GM12878 (cell line): ENCODE measurements around the gene AP3M1. TPM values are rescaled to one million over a fixed set of nuclear protein-coding genes. Genes with fewer than 3 reads are reported as not detected.

Source experiments
- ATAC-seq: fragments of 200-7000 bp; cut with Tn5 transposase; 3 replicates; pipeline ENCODE4 v1.9.1; 2020; ENCODE audit warnings: mild to moderate bottlenecking, moderate library complexity
- BruUV-seq: library from RNA; stranded (reverse); fragments of 400-500 nt; replicated peaks from 2 replicates; lab custom pipeline; 2021; lab: Mats Ljungman, UMichigan
- CTCF ChIA-PET: fragments of 300-600 bp; sonication (Branson Sonifier 250); formaldehyde crosslinking; extraction: SDS; loops from one replicate; lab custom pipeline; 2021; ENCODE audit warnings: inconsistent platforms; lab: Yijun Ruan, JAX
- POLR2A ChIA-PET: fragments of 350-600 bp; formaldehyde crosslinking; extraction: SDS; loops from one replicate; lab custom pipeline; 2021; ENCODE audit warnings: inconsistent platforms; lab: Charles Lee
- RAD21 ChIA-PET: fragments of 300-600 bp; sonication (Branson Sonifier 250); formaldehyde crosslinking; loops from one replicate; lab custom pipeline; 2023; ENCODE audit warnings: antibody characterized with exemption; ENCODE audit not compliant: unreplicated experiment; lab: Charles Lee
- SMC1A ChIA-PET: fragments of 300-600 bp; sonication (Branson Sonifier 250); formaldehyde crosslinking; loops from one replicate; lab custom pipeline; 2023; ENCODE audit not compliant: unreplicated experiment, uncharacterized antibody; lab: Charles Lee
- DNase-seq: peaks from one replicate; pipeline ENCODE4 v3.0.0-alpha.2; 2011; ENCODE audit warnings: low read depth, low spot score
- FAIRE-seq: peaks from 3 replicates; lab custom pipeline; 2011; peaks lifted over from hg19 to GRCh38; lab: Jason Lieb, UNC
- H2AFZ ChIP-seq: 2 replicates; pipeline ENCODE4 v1.6.0; 2011; ENCODE audit warnings: low read depth, low read length, control low read depth; ENCODE audit not compliant: control insufficient read depth
- H3K27ac ChIP-seq: 2 replicates; pipeline ENCODE4 v1.5.1; 2011; ENCODE audit warnings: control low read depth; ENCODE audit not compliant: control insufficient read depth, insufficient read depth
- H3K27me3 ChIP-seq, 2 experiments: replicated peaks in 1 of 2; 2 replicates each; pipeline versions ENCODE4 v1.6.0 to v1.6.1; 2011; ENCODE audit warnings: low read length in 1 of 2; ENCODE audit not compliant: control insufficient read depth in 2 of 2, insufficient read depth in 2 of 2
- H3K36me3 ChIP-seq, 2 experiments: 2 replicates each; pipeline ENCODE4 v1.5.1; 2011; ENCODE audit warnings: low read length in 1 of 2; ENCODE audit not compliant: control insufficient read depth in 2 of 2, insufficient read depth in 2 of 2
- H3K4me1 ChIP-seq: 2 replicates; pipeline ENCODE4 v1.6.1; 2011; ENCODE audit warnings: mild to moderate bottlenecking, low read length, moderate library complexity, mixed read lengths; ENCODE audit not compliant: control insufficient read depth, insufficient read depth
- H3K4me2 ChIP-seq: 2 replicates; pipeline ENCODE4 v1.6.0; 2011; ENCODE audit warnings: control low read depth; ENCODE audit not compliant: control insufficient read depth, insufficient read depth
- H3K4me3 ChIP-seq: fragments of 200-600 bp; sonication (generic); 2 replicates; pipeline ENCODE4 v1.5.1; 2016
- H3K79me2 ChIP-seq: 2 replicates; pipeline ENCODE4 v1.6.0; 2011; ENCODE audit warnings: low read length; ENCODE audit not compliant: control insufficient read depth, insufficient read depth
- H3K9ac ChIP-seq: 2 replicates; pipeline ENCODE4 v1.8.0; 2011; ENCODE audit warnings: low read length, control low read depth, mixed read lengths; ENCODE audit not compliant: control insufficient read depth, insufficient read depth
- H3K9me3 ChIP-seq: replicated peaks from 3 replicates; pipeline ENCODE4 v1.5.1; 2011; ENCODE audit warnings: mild to moderate bottlenecking, low read length; ENCODE audit not compliant: control insufficient read depth, insufficient read depth
- H4K20me1 ChIP-seq: 2 replicates; pipeline ENCODE4 v1.6.0; 2011; ENCODE audit not compliant: control insufficient read depth, insufficient read depth
- ATF7 ChIP-seq: fragments of 450-650 bp; IDR thresholded peaks from 2 replicates; pipeline ENCODE4 v1.6.1; 2016; ENCODE audit warnings: low read depth, mild to moderate bottlenecking
- BRCA1 ChIP-seq: IDR thresholded peaks from 2 replicates; pipeline ENCODE4 v1.6.1; 2011; ENCODE audit warnings: low read depth, low read length, improper control_type of control experiment
- CHD1 ChIP-seq: IDR thresholded peaks from 2 replicates; pipeline ENCODE4 v1.6.1; 2012; ENCODE audit warnings: low read depth, low read length, improper control_type of control experiment
- CTCF ChIP-seq, 3 experiments: IDR thresholded peaks in 2 of 3; conservative IDR thresholded peaks in 1 of 3; 2 replicates each; pipeline ENCODE4 v1.5.1; 2011; ENCODE audit warnings: low read depth in 3 of 3, low read length in 3 of 3, mild to moderate bottlenecking in 3 of 3, control low read depth in 2 of 3, moderate library complexity in 2 of 3, inconsistent platforms in 1 of 3, mixed read lengths in 1 of 3; ENCODE audit not compliant: control insufficient read depth in 2 of 3, insufficient read depth in 1 of 3; ENCODE audit errors: extremely low read depth in 1 of 3
- E2F8 ChIP-seq: fragments of 450-650 bp; IDR thresholded peaks from 2 replicates; pipeline ENCODE4 v1.6.1; 2018; ENCODE audit warnings: mild to moderate bottlenecking, low read depth, moderate library complexity; ENCODE audit not compliant: partially characterized antibody
- FOXK2 ChIP-seq: fragments of 450-650 bp; IDR thresholded peaks from 2 replicates; pipeline ENCODE4 v1.6.1; 2017; ENCODE audit warnings: mild to moderate bottlenecking, moderate library complexity
- RAD51 ChIP-seq: fragments of 450-650 bp; IDR thresholded peaks from 2 replicates; pipeline ENCODE4 v1.6.1; 2016; ENCODE audit warnings: moderate library complexity, mild to moderate bottlenecking, inconsistent platforms
- STAT1 ChIP-seq: fragments of 450-650 bp; conservative IDR thresholded peaks from 2 replicates; pipeline ENCODE4 v1.6.1; 2014; ENCODE audit warnings: antibody characterized with exemption, mild to moderate bottlenecking
- STAT3 ChIP-seq: IDR thresholded peaks from 2 replicates; pipeline ENCODE4 v1.6.1; 2011; ENCODE audit warnings: low read depth, low read length, improper control_type of control experiment
- TARDBP ChIP-seq: IDR thresholded peaks from 2 replicates; pipeline ENCODE4 v1.6.1; 2016; ENCODE audit warnings: borderline replicate concordance
- TBL1XR1 ChIP-seq: IDR thresholded peaks from 2 replicates; pipeline ENCODE4 v1.6.1; 2012; ENCODE audit warnings: low read depth, low read length, improper control_type of control experiment
- WGBS: methylation state at CpG from one replicate; pipeline ENCODE4 v1.1.6; 2016; ENCODE audit warnings: low lambda C conversion rate; ENCODE audit not compliant: insufficient replicate concordance, insufficient coverage; ENCODE audit errors: missing lambda C conversion rate; 5-methylcytosine and 5-hydroxymethylcytosine counted together
- in situ Hi-C: fragments of 300-500 bp; cut with MboI; formaldehyde crosslinking; loops from 9 replicates; pipeline ENCODE4 v1.14.3; 2018; ENCODE audit warnings: mixed read lengths
- intact Hi-C: fragments of 100-400 bp; cut with micrococcal nuclease; formaldehyde crosslinking; loops from one replicate; pipeline ENCODE4 v1.14.2; 2022; ENCODE audit not compliant: unreplicated experiment
- polyA plus RNA-seq, 11 experiments: library from polyadenylated mRNA; depleted of rRNA in 4 of 11; unstranded in 6 of 11; stranded (reverse) in 5 of 11; fragments of >200 nt; fragmentation: Nextera tagmentation in 4 of 11; fragmentation: Illumina TruSeq in 1 of 11; extraction: Ambion mirVana in 4 of 11; extraction: Trizol in 1 of 11; gene quantifications; 1 replicate in 1 of 11; 2 replicates in 10 of 11; pipeline versions ENCODE4 v1.2.1 to v1.2.3, GENCODE V29; 2011 to 2016; ENCODE audit warnings: inconsistent platforms in 2 of 11, missing spikeins in 2 of 11, low read depth in 1 of 11
- total RNA-seq, 4 experiments: library from RNA; depleted of rRNA in 3 of 4; stranded (reverse); fragments of >200 nt in 3 of 4; fragmentation: Illumina TruSeq in 1 of 4; extraction: Trizol in 1 of 4; gene quantifications; 2 replicates each; pipeline versions ENCODE4 v1.2.1 to v1.2.3, GENCODE V29; 2013 to 2021
- TF ChIP-seq, protein P1 (sequence below): fragments of 450-650 bp; IDR thresholded peaks from 2 replicates; pipeline ENCODE4 v1.6.1; 2017; ENCODE audit warnings: mild to moderate bottlenecking, low read depth, inconsistent platforms; ENCODE audit not compliant: poor library complexity, severe bottlenecking

Gene AP3M1
- total and polyA plus RNA-seq, 10 of the 15 experiments (the other 5 are each of a cell fraction or from before 2014, with no cell fraction given) = 22.1 to 83.4 (median 47.7) TPM

- POLR2A ChIA-PET = no interaction called here
- CTCF ChIA-PET = no interaction called here
- FAIRE-seq (no peak), DNase-seq (no peak), ATAC-seq (no peak)
- RAD21 ChIA-PET = no interaction called here
- H3K4me1 ChIP-seq = no peaks in the 10 kb centered on the region
- peaks cover 0 to 15% of the 10 kb centered on the region in 2 experiments for H3K36me3 ChIP-seq
- H3K27ac ChIP-seq = no peak overlapping the region
- no peak overlapping the region for H3K4me3 ChIP-seq
- intact Hi-C loops (no loop called here), in situ Hi-C loops (no loop called here)
- 99% methylated on average over 18 of the region's 18 CpGs for WGBS
- no peak overlapping the region for H3K4me2 ChIP-seq
- SMC1A ChIA-PET = interaction anchor here (0.8 kb wide), 1 partner anchor 50 kb away, joined by 3 read pairs; no protein-coding TSS in a partner anchor
- BruUV-seq = no TSS peak
- peaks cover 16% of the 10 kb centered on the region for H3K79me2 ChIP-seq
- TF ChIP-seq, protein P1, sequence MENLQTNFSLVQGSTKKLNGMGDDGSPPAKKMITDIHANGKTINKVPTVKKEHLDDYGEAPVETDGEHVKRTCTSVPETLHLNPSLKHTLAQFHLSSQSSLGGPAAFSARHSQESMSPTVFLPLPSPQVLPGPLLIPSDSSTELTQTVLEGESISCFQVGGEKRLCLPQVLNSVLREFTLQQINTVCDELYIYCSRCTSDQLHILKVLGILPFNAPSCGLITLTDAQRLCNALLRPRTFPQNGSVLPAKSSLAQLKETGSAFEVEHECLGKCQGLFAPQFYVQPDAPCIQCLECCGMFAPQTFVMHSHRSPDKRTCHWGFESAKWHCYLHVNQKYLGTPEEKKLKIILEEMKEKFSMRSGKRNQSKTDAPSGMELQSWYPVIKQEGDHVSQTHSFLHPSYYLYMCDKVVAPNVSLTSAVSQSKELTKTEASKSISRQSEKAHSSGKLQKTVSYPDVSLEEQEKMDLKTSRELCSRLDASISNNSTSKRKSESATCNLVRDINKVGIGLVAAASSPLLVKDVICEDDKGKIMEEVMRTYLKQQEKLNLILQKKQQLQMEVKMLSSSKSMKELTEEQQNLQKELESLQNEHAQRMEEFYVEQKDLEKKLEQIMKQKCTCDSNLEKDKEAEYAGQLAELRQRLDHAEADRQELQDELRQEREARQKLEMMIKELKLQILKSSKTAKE = no peak
- no peak for TF ChIP-seq CTCF (IDR thresholded peaks at IDR 0.05 in 2 of 3, conservative IDR thresholded peaks at IDR 0.05 in 1 of 3; ENCODE audit: control insufficient read depth in 2 of 3, extremely low read depth in 1 of 3, insufficient read depth in 1 of 3, low read depth in 3 of 3, low read length in 3 of 3)
- TF ChIP-seq RAD51 = no peak
- no peak for TF ChIP-seq BRCA1
- TF ChIP-seq TBL1XR1 = no peak
- TF ChIP-seq ATF7 = no peak
- TF ChIP-seq TARDBP = no peak
- no peak for TF ChIP-seq STAT1
- TF ChIP-seq CHD1 = no peak
- no peak for TF ChIP-seq FOXK2
- TF ChIP-seq STAT3 = no peak
- TF ChIP-seq E2F8 = no peak
- no peak overlapping the region for H2AFZ ChIP-seq
- H3K9me3 ChIP-seq = no peaks in the 10 kb centered on the region; the same call in 2 of the 3 replicates
- no peaks in the 10 kb centered on the region for H3K27me3 ChIP-seq
- no peaks in the 10 kb centered on the region for H4K20me1 ChIP-seq
- H3K9ac ChIP-seq = no peak overlapping the region
These were observed 10.6 kb downstream of the AP3M1 start for GRCh38 chr10:74139981-74140380.
